ENCODE measurements around the gene IL36A. TPM values are rescaled to one million over a fixed set of nuclear protein-coding genes. Genes with fewer than 3 reads are reported as not detected.

Gene IL36A
- total RNA-seq, 3 donors from 2014 or later = not detected

GRCh38 chr2:113057117-113057516, 51.9 kb downstream of the IL36A start:
- H3K36me3 ChIP-seq (ENCODE audit: low read depth) = no peaks in the 10 kb centered on the region
- H3K4me3 ChIP-seq = no peak overlapping the region
- no peak for TF ChIP-seq CTCF (IDR thresholded peaks at IDR 0.05)
- DNase-seq = no peak
- no peak for ATAC-seq
- no peaks in the 10 kb centered on the region for H3K9me3 ChIP-seq
- intact Hi-C loops (cut with DNase I, micrococcal nuclease) = no loop called here
- peaks cover 4% of the 10 kb centered on the region for H3K4me1 ChIP-seq (ENCODE audit: low read depth)

Other genes with a start within 250 kb of the IL36A start
- gene CKAP2L, start 240.8 kb upstream of the IL36A start, total RNA-seq = 1 to 10 TPM; 1.2 to 9.5 (median 2.8) TPM
- gene IL1A, start 221.0 kb upstream of the IL36A start, total RNA-seq = not detected
- gene IL1B, start 168.7 kb upstream of the IL36A start, total RNA-seq = 1 to 10 TPM; 2.1 to 6.4 (median 4.2) TPM
- gene IL37, start 94.3 kb upstream of the IL36A start, total RNA-seq = under 1 TPM in 2 of 3 donors, not detected in 1; 0.67 to 0.82 TPM
- gene IL36G, start 27.5 kb upstream of the IL36A start, total RNA-seq = not detected
- not detected for gene IL36B, start 47.4 kb downstream of the IL36A start, total RNA-seq
- not detected for gene IL36RN, start 53.7 kb downstream of the IL36A start, total RNA-seq
- gene IL1F10, start 62.5 kb downstream of the IL36A start, total RNA-seq = not detected
- 10 to 100 TPM in 1 of 3 donors, under 1 TPM in 2; 0.17 to 11.9 (median 0.76) TPM for gene IL1RN, start 122.1 kb downstream of the IL36A start, total RNA-seq
- 10 to 100 TPM; 40.8 to 91.3 (median 64.4) TPM for gene PSD4, start 168.5 kb downstream of the IL36A start, total RNA-seq